GM19468 (cell line): ENCODE data around the gene FLCN.
"Not testable (repeated sequence)": the region's sequence is repeated elsewhere in the genome, so short reads cannot be mapped to it uniquely, and the experiment has no call there.

Experiments
- ATAC-seq: cut with Tn5 transposase; IDR thresholded peaks from one replicate; pipeline ENCODE4 v1.9.1; 2021; ENCODE audit warnings: mild to moderate bottlenecking, moderate library complexity, moderate number of reproducible peaks; ENCODE audit not compliant: unreplicated experiment; ENCODE audit errors: extremely low read depth

Gene FLCN

DNA sequence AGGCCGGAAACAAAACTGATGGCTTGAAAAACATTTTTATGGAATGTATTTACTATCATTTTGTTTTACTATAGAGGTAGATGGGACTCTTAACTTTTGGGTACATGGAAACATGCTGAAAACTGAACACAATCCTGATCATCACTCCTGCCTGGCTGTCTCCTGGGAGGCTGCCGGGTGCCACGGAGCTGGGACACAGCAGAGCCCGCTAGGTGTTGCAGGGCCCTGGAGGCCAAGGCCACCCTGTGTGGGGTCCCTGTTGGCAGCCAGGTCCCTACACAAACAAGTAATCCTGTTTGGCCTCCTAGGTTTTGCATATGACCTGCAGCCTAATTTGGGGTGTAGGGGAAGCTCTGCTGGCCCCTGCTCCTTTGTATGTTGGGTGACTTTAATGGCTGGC, 48.4 kb downstream of the FLCN start:
- no peak for ATAC-seq

DNA sequence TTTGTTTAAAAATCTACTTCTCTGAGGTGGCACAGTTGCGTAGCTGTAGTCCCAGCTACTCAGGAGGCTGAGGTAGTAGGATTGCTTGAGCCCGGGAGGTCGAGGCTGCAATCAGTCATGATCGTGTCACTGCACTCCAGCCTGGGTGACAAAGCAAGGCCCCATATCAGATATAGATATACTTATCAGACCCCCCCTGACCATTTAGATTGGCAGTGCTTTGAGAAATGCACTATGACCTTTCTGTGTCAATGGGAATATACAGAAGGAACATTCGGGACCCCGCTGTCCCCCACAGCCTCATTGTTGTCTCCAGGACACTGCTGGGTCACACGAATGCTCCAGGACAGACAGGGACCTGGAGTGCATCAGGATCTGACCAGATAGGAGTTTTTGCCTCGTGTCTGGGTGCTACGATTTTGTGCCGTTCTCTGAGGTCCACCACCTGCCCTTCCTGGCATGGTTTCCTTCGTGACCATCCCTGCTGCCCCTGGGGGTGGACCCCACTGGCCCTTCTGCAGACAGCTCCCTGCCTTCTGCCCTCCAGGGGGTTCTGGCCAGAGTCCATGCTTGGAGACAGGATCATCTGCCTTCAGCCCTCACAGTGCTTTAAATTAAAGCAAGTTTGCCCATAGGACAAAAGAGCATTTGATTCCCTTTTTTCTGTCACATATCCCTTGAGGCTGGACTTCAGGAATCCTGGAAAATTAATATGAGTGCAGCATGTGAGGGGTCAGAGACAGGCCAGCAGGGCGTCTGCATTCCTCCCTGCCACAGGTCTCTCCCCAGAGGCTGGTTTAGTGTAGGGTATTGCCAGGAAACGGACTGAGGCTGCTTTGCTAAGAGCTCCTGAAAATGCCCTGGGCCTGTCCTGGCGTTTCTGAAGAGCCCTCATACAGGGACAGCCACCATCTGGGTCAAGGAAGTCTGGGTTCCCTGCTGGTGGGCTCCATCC, 50.1 kb downstream of the FLCN start:
- ATAC-seq, result no peak

DNA sequence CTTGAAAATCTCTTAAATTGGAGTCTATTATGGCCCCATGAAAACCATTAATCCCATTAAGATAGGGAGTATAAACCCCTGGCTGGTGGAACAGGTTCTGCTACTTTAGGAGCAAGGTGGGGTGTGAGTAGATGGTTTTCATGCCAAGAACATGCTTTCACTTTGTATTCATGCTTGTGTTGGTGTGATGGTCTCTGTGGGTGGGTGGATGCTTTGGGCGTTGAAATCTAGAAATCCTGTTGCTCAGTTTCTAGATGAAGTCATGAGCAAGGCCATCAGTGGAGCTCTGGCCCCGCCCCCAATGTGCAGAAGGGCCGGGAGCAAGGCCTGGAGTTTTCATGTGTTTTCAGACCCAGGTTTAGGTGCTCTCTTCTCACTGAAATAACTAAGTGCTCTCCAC, 50.9 kb downstream of the FLCN start:
- no peak for ATAC-seq

DNA sequence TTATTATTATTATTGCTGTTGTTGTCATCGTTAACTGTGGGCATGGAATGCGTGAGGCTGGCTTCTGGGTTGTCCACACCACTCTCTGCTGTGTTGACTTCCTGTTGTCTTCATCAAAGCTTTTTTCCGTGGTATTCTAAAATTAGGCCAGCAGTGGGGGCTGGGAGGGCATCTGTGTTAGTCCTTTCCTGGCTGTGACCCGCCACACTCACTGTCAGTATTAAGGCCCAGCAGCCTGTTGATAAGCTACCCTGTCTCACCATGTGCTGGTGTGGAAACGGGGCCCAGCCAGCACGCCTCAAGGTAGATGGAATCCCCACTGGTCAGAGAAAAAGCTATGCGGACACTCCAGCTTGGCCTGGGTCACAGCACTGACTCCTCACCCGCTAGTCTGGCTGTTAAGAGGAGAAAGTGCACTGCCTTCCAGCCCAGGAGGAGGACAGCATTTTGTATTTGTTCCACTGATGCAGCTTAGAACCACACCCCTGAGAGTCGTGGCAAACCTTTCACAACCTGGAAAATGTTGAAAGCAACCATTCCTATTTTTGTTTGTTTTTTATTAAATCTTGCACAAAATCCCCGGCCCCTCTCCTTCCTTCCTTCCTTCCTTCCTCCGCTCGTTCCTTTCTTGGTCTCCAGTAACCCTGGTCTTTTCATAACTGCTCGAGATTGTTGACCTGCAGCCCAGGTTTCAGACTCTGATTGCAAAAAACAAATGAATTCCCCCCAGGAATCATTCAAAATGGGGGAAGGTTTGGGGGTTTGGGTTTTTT, 51.8 kb downstream of the FLCN start:
- ATAC-seq, result not testable (repeated sequence)

DNA sequence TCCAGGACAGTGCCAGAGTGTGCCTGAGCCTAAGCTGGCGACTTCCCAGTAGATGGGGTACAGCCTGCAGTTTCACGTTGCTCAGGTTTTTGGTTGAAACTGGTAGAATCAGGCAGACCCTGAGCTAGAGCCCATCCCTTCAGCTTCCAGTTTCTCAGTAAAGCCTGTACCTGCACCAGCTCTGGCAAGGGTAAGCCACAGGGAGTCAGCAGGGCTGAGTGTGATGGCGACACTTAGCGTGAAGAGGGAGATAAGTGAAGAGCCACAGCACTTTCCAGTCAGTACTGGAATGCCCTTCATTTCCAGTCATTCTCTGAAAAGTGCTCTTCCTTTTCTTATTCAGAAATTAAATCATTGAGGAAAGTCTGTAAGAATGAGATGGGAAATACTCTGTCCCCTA, 53.2 kb downstream of the FLCN start:
- ATAC-seq, result no peak

DNA sequence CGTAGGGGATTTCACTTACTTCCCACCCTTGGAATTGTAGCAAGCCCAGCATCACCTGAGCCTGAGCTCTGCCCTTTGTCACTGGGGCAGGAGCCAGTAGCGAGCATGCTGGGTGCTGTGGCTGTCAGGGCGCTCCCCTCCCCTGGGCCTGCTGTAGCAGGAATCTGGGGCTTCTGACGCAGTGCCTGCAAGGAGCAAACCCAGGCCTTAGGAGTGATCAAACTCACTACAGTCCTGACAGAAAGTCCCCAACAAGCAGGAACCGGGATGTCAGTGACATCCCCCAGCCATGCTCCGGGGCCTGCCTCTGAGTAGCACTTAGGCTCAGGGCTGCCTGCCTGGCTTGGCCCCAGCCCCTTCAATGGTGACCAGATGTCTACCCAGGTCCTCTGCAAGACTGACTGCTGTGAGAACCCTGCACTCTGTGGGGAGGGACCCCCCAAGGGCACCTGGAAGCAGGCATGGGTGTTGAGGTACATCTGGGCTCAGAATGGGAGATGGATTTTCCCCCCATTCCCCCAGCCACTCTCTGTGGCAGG, 54.3 kb downstream of the FLCN start:
- no peak for ATAC-seq

DNA sequence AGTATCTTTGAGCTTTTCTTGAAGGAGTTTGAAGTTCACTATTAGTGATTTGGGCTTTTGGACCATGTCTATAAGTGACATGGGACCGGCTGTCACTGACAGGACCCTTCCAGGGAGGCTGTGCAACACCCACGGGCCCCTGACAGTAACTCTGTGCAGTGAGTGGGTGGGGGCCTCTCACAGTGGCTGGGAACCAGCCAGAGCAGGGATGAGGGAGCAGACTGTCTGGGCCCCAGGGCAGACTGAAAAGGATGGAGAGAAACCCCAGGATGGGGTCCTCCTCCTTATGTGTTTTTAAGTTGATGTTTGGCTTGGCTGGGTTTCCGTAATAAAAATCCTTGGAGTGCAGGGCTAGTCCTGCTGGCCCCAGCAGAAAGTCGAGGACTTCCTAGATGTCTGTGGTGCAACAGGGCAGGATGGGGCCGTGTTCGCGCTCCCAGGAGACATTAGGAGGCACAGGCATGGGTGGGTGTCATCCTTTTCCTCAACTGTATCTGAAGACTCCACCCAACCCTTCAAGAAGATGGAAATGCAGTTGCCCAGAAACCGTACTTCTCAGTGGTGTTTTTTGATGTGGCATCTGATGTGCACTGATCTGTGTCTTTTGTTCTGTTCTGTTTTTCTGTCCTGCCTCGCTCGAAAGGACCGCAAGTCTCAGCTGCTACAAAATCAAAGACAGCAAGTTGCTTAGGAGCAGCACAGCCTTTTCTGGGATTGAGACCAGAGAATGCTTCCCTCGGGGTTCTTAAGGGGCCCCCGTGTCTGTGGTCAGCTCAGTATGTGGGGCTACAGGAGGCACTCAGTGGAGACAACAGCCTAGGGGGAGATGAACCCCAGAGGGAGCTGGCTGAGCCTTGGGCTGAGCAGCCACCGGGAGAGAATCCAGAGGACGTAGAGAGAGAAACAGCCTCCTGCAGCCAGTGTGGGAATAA, 55.0 kb downstream of the FLCN start:
- ATAC-seq, result no peak

DNA sequence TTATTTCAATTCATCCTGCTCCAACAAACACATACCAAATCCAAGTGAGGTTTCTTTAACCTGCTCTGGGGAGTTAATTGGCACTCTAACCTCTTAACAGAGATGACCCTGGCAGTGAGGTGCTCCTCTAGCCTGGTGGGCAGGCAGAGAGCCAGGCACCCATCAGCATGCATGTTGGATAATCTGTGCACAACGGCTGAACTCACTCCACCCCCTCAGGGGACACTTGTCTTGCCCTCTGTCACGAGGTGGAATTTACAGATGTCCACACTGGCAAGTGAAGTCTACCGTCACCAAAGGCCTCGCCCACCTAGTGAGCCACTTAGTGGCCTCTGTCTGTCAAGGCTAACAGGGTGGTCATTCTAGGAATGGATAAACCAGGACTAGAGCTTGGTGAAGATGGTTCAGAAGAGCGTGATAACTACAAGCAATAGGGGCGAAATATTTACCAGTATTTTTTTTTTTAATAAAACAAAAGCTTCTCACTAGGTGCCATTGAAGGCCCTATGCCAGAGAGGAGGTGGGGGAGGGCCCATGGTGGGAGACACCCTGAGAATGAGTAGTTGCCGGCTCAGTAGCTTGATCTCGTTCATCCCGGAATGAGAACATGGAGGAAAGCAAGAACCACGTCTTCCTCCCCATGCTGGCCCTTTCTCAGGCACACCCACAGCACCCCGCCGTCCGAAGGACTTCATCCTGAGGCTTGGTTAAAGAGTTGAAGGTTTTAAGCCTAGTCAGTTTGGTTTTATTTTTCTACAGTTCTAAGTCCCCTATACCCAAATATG, 56.0 kb downstream of the FLCN start:
- no peak for ATAC-seq

DNA sequence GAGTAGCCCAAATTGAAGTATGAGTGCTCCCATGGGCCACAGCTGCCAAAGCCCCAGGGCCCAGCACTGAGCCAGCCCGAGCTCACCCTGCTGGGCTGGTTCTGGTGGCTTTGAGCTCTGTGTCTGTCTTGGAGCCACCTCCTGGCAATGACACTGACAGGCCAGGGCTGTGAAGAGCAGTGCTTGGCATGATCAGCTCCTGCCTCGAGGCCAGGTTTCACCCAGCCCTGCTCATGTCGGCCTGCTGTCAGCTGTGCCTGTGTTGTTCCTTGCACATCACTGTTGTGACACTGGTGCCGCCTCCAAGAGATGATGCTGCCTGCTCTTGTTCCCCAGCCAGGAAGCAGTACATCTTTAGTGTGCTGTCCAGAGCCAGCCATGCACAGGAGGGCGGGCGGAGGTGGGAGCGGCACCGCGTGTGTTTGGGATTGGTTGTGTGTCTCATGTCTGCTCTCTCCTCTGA, 56.8 kb downstream of the FLCN start:
- ATAC-seq, result no peak

DNA sequence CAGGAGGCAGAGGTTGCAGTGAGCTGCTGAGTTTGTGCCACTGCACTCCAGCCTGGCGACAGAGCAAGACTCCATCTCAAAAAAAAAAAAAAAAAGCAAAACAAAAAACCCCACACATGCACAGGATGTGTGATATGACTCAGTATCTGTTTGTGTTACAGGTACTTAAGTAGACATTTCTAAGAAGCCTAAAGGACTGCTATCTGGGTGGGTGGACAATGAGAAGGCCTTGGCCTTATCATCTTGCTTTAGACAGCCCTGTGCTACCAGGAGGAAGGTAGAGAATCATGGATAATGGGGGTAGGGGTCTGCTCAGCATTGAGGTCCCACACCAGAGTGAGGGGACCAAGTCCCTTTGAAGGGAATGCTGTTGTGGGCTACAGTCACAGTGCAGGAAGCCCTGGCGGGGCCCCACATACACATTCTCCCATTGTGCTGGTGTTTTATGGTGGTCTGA, 57.6 kb downstream of the FLCN start:
- ATAC-seq, result no peak

DNA sequence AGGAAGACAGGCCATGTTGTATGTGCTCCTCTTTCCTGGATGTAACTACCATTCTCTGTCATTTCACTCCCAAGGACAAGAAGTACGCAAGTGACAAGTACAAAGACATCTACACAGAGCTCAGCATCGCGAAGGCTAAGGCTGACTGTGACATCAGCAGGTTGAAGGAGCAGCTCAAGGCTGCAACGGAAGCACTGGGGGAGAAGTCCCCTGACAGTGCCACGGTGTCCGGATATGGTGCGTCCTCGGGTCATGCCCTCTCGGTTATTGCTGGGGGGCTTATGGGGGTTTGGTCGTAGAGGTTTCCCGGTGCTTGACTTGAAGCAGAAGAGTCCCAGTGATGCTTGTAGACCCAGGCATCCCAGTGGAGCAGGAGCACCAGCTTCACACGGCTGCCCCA, 59.8 kb downstream of the FLCN start:
- no peak for ATAC-seq

DNA sequence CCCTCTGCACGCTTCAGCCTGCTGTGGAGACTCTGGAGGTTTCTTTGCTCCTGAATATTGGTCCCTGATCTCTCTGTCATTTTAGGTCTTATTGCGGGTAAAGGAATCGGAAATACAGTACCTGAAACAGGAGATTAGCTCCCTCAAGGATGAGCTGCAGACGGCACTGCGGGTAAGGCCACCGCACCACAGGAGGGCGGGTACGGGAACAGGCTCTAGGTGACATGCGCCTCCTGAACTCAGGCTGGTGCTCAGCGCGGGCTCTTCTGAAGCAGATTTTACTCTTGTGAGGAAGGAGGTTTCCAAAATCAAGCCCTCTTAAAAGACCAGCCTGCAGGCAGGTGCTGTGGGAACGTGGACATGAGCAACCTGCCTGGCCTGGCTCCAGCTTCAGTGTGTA, 60.6 kb downstream of the FLCN start:
- ATAC-seq, result no peak

DNA sequence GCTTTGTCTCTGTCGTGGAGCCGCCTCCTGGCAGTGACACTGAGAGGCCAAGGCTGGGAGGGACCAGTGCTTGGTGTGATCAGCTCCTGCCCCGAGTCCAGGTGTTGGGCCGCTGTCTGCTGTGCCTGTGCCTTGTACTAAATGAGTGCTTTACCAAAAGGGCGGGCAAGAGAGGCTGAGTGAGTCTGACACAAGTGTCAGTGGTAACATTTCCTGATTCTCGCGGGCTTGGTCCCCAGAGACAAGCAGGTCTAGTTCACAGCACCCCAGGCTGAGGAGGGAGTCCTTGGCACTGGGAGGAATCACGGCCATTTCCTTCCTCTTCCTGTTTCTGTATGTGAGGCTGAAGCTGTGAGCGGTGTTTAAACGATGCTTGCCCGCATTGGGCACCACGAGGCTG, 61.1 kb downstream of the FLCN start:
- ATAC-seq, result no peak

DNA sequence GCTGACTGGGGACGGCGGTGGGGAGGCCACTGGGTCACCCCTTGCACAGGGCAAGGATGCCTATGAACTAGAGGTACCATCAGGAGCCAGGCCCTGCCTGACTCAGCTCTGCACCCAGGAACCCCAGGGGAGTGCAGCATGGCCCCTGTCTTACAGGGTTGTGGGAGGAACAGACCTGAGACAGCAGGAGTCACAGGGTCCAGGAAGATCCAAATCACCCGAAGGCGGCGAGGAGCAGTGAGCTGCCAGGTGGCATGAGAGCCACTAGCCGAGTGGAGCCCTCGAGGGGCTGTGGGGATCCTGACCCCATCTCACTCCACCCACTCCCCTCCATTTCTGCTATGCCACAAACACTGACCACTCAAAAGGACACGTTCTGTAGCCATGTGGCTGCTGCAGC, 61.6 kb downstream of the FLCN start:
- no peak for ATAC-seq

DNA sequence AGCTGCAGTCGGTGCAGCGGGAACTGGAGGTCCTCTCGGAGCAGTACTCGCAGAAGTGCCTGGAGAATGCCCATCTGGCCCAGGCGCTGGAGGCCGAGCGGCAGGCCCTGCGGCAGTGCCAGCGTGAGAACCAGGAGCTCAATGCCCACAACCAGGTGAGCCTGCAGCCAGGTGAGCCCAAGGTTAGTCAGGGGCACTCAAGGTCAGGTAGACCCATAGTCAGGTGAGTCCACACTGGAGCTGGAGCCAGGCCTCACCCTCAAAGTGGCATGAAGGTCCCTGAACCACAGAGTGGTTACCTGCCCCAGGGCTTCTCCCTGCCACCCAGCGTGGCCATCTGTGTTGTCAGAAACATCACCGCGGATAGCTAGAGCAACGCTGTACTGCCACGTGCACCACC, 63.0 kb downstream of the FLCN start:
- no peak for ATAC-seq

DNA sequence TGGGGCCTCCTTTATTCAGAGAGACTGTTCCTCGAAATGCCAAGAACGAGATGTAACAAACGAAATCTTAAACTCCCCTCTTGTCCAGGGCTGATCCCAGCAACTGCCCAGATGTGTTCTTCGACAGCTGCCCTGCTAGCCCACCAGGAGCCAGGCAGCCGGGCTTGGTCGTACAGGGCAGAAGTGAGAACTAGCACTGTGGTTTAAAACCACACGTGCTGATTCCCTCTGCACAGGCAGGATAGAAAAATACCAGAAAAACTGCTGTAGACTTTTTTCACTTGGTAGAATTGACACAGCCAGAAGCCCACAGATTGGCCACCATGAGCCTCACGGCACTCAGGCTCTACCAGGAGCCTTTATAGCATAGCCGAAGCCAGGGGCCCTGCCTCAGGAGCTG, 64.0 kb downstream of the FLCN start:
- ATAC-seq, result no peak

DNA sequence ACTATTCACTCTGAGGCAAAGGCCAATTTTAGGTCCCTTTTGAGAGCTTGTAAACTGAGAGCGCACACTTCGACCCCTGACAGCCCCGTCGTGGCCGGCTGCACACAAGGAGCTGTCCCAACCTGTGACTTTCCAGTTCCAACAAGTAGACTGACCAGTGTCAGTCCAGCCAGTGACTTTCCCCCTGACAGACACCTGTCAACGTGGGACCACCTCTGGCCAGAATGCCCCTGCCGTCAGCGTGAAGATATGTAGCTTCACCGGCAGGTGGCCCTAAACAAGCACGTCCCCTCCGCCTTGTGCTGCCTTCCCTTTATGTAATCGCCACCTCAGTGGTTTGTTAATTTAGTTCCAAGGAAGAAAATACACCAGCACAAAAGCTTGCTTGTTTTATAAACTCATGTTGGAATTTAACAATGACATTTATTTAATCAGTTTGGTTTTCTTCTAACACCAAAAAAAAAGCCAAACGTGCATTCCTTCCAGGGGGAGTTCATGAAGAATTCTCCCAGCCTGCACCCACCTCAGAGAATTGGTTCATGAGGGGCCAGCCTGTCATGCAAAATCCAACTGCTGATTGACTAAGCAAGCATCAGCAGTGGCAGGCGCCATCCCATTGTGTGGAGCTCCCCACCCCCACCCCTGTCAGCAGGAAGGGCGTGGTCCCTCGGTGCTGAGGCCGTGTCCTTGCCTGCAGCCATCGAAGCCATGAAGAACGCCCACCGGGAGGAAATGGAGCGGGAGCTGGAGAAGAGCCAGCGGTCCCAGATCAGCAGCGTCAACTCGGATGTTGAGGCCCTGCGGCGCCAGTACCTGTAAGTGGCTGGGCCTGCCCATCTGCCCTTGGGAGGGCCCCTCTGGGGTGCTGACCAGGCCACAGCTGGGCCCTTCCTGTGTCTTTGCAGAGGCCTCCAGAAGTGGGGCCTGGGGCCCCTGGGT, 64.7 kb downstream of the FLCN start:
- no peak for ATAC-seq

DNA sequence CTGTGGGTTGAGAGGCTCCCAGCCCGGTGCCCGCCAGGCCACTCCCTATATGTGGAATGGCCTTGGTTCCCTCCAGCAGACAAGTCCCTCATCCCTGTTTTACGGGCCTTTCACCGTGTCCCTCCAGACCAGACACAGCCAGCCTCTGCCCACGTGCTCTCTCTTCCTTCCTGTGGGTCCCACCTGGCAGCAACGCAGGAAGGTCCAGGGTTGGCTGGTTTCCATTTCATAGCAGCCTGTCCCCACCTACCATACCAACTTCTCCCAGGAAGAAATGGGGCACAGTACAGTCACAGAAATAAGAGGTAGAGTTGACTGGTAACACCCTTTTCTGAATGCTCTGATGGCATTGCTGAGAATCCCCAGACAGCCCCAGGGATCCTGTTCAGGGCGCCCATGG, 65.8 kb downstream of the FLCN start:
- ATAC-seq, result no peak
